GM12864 (cell line): ENCODE measurements around the gene TBC1D22A.

Source experiments
- DNase-seq: peaks from one replicate; pipeline ENCODE4 v3.0.0-alpha.2; 2011; ENCODE audit warnings: low read depth
- H3K4me3 ChIP-seq: 2 replicates; pipeline ENCODE4 v1.5.1; 2011; ENCODE audit warnings: mild to moderate bottlenecking, low read depth, low read length, control low read depth
- CTCF ChIP-seq: IDR thresholded peaks from 2 replicates; pipeline ENCODE4 v1.5.1; 2011; ENCODE audit warnings: low read depth, mild to moderate bottlenecking, moderate library complexity, low read length, control low read depth, inconsistent platforms; ENCODE audit errors: missing control alignments

Gene TBC1D22A

GRCh38 chr22:46993633-46994032, 231.2 kb downstream of the TBC1D22A start:
- no peak for TF ChIP-seq CTCF
- no peak for DNase-seq
- no peak overlapping the region for H3K4me3 ChIP-seq

GRCh38 chr22:46994265-46994664, 231.8 kb downstream of the TBC1D22A start:
- DNase-seq = no peak
- H3K4me3 ChIP-seq = no peak overlapping the region
- no peak for TF ChIP-seq CTCF

GRCh38 chr22:46994983-46995382, 232.5 kb downstream of the TBC1D22A start:
- no peak for DNase-seq
- TF ChIP-seq CTCF = no peak
- H3K4me3 ChIP-seq = no peak overlapping the region

- H3K4me3 ChIP-seq = no peak overlapping the region
- no peak for DNase-seq
- no peak for TF ChIP-seq CTCF
Observed at GRCh38 chr22:46995501-46996360, 233.3 kb downstream of the TBC1D22A start.

DNA sequence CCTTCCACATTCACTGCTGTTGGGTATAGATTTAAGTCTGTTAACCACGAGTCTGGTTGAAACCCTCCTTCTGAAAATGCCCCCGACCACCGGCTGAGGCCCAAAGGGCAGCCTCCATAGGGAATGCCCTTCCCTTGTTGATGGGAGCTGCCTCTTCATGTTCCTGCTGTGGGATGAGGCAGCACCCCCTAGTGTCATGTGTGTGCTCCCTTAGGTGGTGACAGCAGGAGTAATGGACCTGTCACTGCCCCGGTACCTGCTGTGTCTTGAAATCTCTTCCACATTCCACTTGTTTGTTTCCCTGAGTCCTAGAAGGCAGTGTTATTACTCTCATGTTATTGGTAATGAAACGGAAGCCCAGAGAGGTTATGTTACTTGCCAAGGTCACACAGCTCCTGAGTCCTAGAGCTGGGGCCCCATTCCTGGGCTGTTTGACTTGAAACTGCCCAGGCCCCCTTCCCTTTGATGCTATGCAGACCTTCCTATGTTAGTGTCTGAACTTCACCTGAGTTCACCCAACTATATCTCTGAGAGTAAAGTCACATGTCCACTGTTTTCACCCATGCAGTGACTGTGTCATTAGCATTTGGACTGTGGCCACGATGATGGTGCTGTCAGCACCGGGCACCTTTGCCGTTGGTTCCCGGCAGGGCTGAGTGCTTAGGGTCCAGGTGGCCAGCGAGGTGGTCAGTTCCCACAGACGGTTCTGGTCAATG, 234.3 kb downstream of the TBC1D22A start:
- H3K4me3 ChIP-seq = no peak overlapping the region
- no peak for DNase-seq
- TF ChIP-seq CTCF = peak; percentile 9

DNA sequence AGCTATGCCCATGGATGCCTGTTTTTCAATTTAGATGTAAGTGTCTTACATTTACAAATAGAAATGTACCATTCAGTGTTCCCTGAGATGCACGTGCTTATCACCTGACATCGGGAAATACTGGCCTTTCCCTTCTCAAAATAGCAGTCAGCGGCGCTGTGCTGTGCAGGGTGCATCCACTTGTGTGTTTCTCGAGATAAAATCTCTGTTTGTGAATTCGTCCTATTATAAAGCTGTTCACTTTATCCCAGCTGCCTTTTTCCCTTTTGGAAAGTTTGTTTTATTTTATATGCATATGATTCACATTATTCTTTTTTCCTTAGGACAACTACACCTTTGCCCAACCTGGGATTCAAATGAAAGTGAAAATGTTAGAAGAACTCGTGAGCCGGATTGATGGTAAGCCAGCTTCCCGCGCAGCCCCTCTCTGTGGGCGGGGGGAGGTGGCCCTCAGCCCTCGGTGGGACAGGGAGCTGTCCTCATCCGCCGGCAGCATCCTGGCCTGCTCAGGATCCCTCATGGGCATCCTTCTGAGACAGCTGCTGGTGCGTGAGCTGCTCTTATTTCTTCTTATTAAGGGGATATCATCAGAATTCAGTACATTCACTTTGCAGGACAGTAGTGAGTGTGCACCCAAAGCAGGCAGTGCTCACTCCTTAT, 235.0 kb downstream of the TBC1D22A start:
- TF ChIP-seq CTCF = no peak
- no peak for DNase-seq
- no peak overlapping the region for H3K4me3 ChIP-seq
